NK-92 treated with Interleukin-12 subunit alpha and Interleukin-12 subunit beta, amount 100 ng/mL, for 24 hours (cell line): Measurements from ENCODE around the gene SRSF9.
A peak's percentile ranks its signal among the peaks of the same experiment; 100 is the strongest.
"Not testable (repeated sequence)": the region's sequence is repeated elsewhere in the genome, so short reads cannot be mapped to it uniquely, and the experiment has no call there.

ENCODE experiments used
- DNase-seq: peaks from one replicate; lab custom pipeline; 2025; lab: John Stamatoyannopoulos, UW

Gene SRSF9

DNA sequence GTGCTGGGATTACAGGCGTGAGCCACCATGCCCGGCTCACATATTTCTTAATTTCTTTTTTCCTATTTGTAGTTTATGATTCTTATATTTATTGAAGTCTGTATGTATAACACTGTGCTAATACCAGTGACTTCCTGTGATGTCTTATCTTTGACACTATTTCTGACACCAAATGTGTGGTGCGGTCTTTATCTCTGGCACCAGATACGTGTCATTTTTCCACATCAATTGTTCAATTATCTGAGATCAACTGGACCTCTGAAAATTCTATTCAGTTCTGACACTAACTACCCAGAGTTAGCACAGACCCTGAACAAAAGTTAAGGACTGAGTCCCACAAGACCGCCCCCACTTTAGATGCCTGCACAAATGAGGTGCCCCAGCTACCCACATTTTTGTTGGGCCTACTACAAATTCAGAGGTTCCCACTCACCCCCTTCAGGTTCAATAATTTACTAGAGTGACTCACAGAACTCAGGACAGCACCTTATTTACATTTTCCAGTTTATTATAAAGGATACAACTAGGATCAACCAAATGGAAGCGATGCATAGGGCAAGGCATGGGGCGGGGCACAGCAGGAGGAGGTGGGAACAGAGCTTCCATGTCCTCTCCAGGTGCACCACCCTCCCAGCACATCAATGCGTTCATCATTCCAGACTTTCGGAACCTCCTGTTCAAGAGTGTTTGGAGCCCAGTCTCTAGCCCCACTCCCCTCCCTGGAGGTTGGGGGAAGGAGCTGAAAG is 11.6 kb upstream of the SRSF9 start:
- no peak for DNase-seq

- DNase-seq: no peak
These were observed 10.7 kb upstream of the SRSF9 start for GRCh38 chr12:120480211-120480610.

DNA sequence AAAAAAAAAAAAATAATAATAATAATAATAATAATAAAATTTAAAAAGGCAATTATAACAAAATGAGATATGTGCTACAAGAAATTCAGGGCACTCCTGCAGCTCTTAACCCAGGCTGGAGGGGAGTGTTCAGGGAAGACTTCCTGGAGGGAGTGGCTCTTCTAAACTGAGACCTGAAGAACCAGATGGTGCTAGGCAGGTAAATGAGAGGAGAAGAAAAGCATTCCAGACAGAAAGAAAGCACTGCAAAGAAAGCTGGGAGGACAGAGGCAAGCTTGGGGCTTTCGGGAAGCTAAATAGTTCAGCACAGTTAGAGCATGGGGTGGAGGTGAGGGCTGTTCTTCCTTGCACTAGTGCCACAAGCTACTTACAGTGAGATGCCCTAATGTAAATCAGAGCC is 9.9 kb upstream of the SRSF9 start:
- no peak for DNase-seq

GRCh38 chr12:120475643-120476042 is 6.1 kb upstream of the SRSF9 start:
- no peak for DNase-seq

GRCh38 chr12:120474616-120474960 is 5.0 kb upstream of the SRSF9 start:
- DNase-seq: no peak

GRCh38 chr12:120473807-120474615 is 4.5 kb upstream of the SRSF9 start:
- DNase-seq: no peak

- no peak for DNase-seq
These were observed 3.0 kb upstream of the SRSF9 start for GRCh38 chr12:120472521-120472920.

GRCh38 chr12:120470150-120470784 is 719 bp upstream of the SRSF9 start:
- no peak for DNase-seq

DNA sequence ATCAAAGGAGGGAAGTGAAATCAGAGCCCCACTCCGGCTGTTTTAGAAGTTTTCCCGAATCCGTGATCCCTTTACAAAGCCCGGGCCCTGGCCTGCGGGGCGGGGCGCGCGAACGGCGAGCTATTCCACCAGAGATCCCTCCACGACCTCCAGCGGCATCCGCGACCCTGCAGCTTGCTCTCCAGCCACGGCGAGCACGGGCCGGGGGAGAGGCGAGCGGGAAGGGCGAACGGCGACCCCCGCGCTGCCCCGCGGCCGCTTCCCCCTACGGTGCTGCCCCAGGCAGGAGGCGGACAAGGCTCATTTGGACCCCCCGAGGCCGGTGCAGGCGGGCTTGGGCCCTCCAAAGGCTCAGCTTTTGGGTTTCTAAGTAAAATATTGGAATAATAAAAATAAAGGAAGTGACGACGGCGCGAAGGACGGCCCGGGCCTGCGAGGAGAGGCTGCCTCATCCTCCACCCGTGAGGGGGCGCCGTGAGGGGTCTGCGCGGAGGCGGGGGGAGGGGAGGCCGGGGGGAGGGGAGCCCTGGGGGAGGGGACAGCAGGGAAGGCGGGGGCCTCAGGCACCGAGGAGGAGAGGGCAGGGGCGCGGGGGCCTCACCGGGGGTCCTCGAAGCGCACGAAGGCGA is 613 bp downstream of the SRSF9 start:
- peak; percentile 42 for DNase-seq

DNA sequence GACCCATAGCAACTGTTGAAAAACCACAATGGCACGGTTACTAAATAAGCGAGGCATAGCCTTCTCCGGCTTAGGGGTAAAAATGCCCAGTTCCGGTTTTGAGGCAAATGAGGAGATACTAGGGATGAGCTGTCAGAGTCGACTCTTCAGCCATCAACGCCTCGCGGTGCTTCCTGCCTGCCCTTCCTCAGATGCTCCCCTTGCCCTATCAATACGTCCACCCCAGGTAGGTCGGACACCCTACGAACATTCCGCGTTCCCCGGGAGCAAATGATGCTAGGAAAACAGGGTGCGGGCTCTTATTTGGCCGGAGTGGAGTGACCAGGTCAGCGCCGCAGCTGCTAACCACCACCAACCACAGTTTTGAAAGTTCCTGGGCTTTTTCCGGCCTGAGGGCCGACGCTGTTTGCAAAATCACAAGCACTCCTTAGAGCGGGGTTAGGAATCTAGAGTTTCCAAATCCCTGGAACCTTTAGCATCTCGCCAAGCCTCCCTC is 1.2 kb downstream of the SRSF9 start:
- DNase-seq: no peak

DNA sequence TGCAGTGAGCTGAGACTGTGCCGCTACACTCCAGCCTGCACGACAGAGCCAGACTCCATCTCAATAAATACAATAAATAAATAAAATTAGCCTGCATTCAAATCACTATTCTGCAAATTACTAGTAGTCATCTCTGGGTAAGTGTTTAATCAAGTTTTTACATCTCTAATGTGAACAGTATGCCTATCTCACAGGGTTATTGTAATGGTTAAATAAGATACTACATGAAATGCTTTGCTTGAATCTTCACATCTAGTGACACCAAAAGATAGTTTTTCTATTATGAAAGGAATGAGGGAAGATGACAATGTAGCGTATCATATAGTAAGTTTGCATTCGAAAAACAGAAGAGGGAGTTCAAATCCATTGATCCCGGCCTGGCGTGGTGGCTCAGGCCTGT is 2.1 kb downstream of the SRSF9 start:
- no peak for DNase-seq

GRCh38 chr12:120466560-120467315 is 2.8 kb downstream of the SRSF9 start:
- no peak for DNase-seq

GRCh38 chr12:120465756-120466155 is 3.8 kb downstream of the SRSF9 start:
- DNase-seq: no peak

GRCh38 chr12:120463712-120464111 is 5.8 kb downstream of the SRSF9 start:
- DNase-seq: no peak

DNA sequence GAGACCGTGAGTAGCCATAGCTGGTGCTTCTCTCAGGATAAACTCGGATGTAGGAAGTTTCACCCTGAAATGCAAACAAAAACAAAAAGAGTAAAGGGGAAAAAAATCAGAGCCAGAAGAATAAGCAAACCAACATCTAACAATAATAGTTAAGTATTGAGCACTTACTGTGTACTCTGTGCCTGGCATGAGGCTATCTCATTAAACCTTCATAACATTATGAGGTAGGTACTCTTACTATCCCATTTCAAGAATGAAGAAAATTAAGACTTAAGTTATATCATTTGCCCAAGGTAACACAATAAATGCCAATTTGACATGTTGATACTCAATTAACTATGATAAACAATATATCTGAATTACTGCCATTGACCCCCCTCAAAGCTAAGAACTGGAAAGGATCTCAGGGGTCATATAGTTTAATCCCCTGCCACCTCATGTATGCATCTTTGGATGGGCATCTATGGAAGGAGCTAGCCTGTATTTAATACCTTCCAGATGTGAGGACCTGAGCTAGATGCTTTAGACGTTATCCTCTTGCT is 7.4 kb downstream of the SRSF9 start:
- no peak for DNase-seq

DNA sequence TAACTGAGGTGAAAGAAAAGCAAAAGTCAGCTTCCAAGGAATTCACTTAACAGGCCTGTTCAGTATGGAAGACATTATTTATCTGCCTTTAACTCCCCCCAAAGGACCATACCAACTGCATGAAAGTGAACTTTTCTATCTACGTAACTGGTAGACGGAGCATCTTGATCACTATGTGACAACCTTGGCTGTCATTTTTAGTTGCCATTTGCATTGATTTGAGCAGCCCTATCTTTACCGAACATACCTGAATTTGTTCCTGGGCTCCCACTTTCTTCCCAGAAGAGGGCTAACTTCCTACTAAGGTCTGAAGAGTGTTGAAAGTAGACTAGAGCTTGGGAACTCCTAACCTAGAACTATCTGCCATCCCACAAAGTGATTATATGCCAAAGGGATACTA is 9.4 kb downstream of the SRSF9 start:
- no peak for DNase-seq

DNA sequence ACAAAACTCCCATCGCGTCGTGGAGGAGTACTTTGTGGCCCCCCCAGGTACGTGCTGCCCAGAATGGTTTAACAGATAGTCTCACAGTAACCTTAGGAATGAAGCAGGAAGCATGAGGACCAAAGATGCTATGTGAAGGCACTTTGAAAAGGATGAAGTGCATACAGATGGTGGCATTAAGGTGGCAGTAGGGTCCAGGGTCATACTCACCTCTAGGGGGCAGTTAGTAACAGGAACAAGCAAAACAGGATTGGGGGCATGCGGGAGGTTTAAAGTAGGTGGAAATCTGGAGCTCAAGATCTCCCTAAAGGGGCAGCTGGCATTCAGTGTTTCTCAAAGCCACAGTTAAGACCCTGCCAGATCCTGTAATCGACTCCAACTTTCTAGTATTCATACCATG is 12.4 kb downstream of the SRSF9 start:
- DNase-seq: no peak

DNA sequence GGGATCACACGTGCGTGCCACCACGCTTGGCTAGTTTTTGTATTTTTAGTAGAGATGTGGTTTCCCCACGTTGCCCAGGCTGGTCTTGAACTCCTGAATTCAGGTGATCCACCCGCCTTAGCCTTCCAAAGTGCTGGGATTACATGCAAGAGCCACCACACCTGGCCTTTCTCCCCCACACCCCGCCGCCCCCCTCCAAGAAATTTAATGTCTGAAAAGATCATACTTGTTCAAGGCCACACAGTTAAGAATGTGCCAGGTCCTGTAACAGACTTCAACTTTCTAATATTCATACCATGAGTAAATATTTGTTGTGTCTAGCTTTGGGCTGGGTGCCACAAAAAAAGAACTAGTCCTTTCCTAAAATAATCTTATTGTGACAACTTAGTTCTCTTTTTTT is 14.2 kb downstream of the SRSF9 start:
- no peak for DNase-seq

DNA sequence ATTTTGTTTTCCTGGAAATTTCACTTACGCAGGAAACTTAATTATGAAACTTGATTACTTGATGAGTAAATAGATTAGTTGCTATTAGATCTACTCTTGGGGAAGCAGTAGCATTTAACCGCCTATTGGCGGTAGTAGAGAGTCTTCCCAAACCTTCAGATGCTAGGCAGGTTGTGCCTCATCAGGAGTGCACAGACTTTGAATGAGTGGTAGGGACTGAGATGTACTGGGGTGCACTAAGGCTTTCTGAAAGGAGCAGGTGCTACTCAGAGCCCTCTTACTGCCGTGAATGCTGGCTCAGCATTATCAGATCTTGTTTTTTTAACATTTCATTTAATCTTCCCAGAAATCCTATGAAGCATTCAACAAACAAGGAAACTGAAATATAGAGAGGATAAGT is 15.6 kb downstream of the SRSF9 start:
- DNase-seq: no peak

DNA sequence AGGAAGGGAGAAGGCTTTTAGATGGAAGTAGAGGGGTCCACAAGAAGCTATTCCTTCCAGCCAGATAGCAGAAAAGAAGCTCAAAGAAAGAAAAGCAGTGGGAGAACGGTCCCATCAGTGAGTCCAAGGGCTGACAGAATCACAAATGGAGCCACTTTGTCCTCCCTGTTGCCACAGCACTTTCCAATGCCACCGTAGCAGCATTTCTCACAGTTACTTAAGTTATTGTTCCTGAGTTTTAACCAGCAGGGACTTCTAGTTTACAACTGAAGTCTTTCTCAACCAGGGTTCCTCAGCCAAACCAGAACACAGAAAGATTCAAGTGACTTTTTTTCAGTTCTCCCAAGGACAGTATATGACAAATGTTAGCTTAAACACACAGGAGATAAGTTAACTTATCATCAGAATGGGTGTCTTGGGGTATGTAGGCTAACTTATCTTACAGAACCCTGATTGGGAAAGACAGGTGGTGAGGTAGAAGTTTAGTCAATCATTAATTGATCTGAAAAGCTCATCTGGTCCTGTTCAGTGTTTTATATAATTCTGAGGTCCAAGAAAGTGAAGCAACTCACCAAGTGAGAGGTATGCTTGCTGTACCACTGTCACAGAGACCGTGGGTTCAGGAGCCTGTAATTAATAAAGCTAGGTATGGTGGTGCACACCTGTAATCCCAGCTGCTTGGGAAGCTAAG is 16.3 kb downstream of the SRSF9 start:
- DNase-seq: no peak

- DNase-seq: not testable (repeated sequence)
These were observed 17.0 kb downstream of the SRSF9 start for GRCh38 chr12:120452524-120452923.
